NCI-H1048 (cell line): ENCODE data around the gene SRPK3.

ENCODE experiments used
- DNase-seq: peaks from one replicate; lab custom pipeline; 2025; lab: John Stamatoyannopoulos, UW

SRPK3 gene

GRCh38 chrX:153770601-153771414 is 10.0 kb upstream of the SRPK3 start:
- DNase-seq = no peak

GRCh38 chrX:153771415-153772315 is 9.2 kb upstream of the SRPK3 start:
- DNase-seq = no peak

GRCh38 chrX:153772316-153773217 is 8.3 kb upstream of the SRPK3 start:
- DNase-seq = no peak

GRCh38 chrX:153773218-153773611 is 7.6 kb upstream of the SRPK3 start:
- DNase-seq = no peak

- no peak for DNase-seq
These were observed 6.9 kb upstream of the SRPK3 start for GRCh38 chrX:153773741-153774575.

GRCh38 chrX:153774576-153775292 is 6.1 kb upstream of the SRPK3 start:
- no peak for DNase-seq

GRCh38 chrX:153775293-153776119 is 5.3 kb upstream of the SRPK3 start:
- DNase-seq = no peak

- DNase-seq = no peak
These were observed 4.7 kb upstream of the SRPK3 start for GRCh38 chrX:153776120-153776599.

GRCh38 chrX:153776611-153777045 is 4.2 kb upstream of the SRPK3 start:
- peak; percentile 4 for DNase-seq

GRCh38 chrX:153777261-153778090 is 3.4 kb upstream of the SRPK3 start:
- no peak for DNase-seq

- no peak for DNase-seq
These were observed 2.7 kb upstream of the SRPK3 start for GRCh38 chrX:153778181-153778580.

- no peak for DNase-seq
These were observed 2.1 kb upstream of the SRPK3 start for GRCh38 chrX:153778684-153779101.

GRCh38 chrX:153779891-153780677 is 757 bp upstream of the SRPK3 start:
- DNase-seq = no peak

- DNase-seq = no peak
These were observed 697 bp downstream of the SRPK3 start for GRCh38 chrX:153781428-153782047.

- DNase-seq = no peak
These were observed 1.5 kb downstream of the SRPK3 start for GRCh38 chrX:153782313-153782712.

GRCh38 chrX:153782871-153783270 is 2.0 kb downstream of the SRPK3 start:
- no peak for DNase-seq

GRCh38 chrX:153783378-153784013 is 2.7 kb downstream of the SRPK3 start:
- DNase-seq = no peak
